OCI-LY7 (cell line): ENCODE results near the gene PXMP4. TPM values are rescaled to one million over a fixed set of nuclear protein-coding genes. Genes with fewer than 3 reads are reported as not detected.

Experiments
- BruUV-seq: library from RNA; stranded (reverse); fragments of 400-500 nt; replicated peaks from 2 replicates; lab custom pipeline; 2021; lab: Mats Ljungman, UMichigan
- CTCF ChIA-PET: fragments of 300-600 bp; sonication (Branson Sonifier 250); formaldehyde crosslinking; loops from one replicate; lab custom pipeline; 2022; ENCODE audit warnings: antibody characterized with exemption; ENCODE audit not compliant: unreplicated experiment; lab: Charles Lee
- POLR2A ChIA-PET: fragments of 300-600 bp; sonication (Branson Sonifier 250); formaldehyde crosslinking; loops from one replicate; lab custom pipeline; 2022; ENCODE audit warnings: antibody characterized with exemption; lab: Charles Lee
- DNase-seq: peaks from one replicate; pipeline ENCODE4 v3.0.0-alpha.2; 2015; ENCODE audit warnings: low spot score
- H2AFZ ChIP-seq: fragments of 200-600 bp; sonication (generic), shearing (Covaris generic); 2 replicates; pipeline ENCODE4 v1.6.1; 2014; ENCODE audit warnings: mild to moderate bottlenecking, antibody characterized with exemption, low read length, moderate library complexity
- H3K27ac ChIP-seq: fragments of 200-600 bp; sonication (generic); 2 replicates; pipeline ENCODE4 v1.5.1; 2014; ENCODE audit warnings: mixed run types, low read depth, mild to moderate bottlenecking, moderate library complexity, low read length, inconsistent platforms; ENCODE audit not compliant: poor library complexity, severe bottlenecking
- H3K36me3 ChIP-seq: fragments of 200-600 bp; sonication (generic); 2 replicates; pipeline ENCODE4 v1.6.1; 2014; ENCODE audit warnings: mild to moderate bottlenecking, antibody characterized with exemption, low read length, moderate library complexity, mixed read lengths; ENCODE audit not compliant: insufficient read depth
- H3K4me1 ChIP-seq: fragments of 200-600 bp; sonication (generic); 2 replicates; pipeline ENCODE4 v1.5.1; 2014; ENCODE audit warnings: mild to moderate bottlenecking, low read length; ENCODE audit not compliant: insufficient read depth, poor library complexity, severe bottlenecking
- H3K4me2 ChIP-seq: fragments of 200-600 bp; sonication (generic); 2 replicates; pipeline ENCODE4 v1.6.1; 2014; ENCODE audit warnings: mild to moderate bottlenecking, low read length
- H3K4me3 ChIP-seq: fragments of 200-600 bp; sonication (generic); 2 replicates; pipeline ENCODE4 v1.5.1; 2014; ENCODE audit warnings: mild to moderate bottlenecking, low read depth, low read length; ENCODE audit not compliant: poor library complexity, severe bottlenecking
- H3K79me2 ChIP-seq: fragments of 200-600 bp; sonication (generic); 2 replicates; pipeline ENCODE4 v1.6.1; 2016; ENCODE audit warnings: low read depth, mild to moderate bottlenecking, low read length, moderate library complexity, mixed read lengths; ENCODE audit not compliant: insufficient read depth
- H3K9me2 ChIP-seq: fragments of 200-600 bp; sonication (generic); 2 replicates; pipeline ENCODE4 v1.6.1; 2016; ENCODE audit warnings: mild to moderate bottlenecking, low read length, mixed read lengths; ENCODE audit not compliant: insufficient read depth
- H3K9me3 ChIP-seq: fragments of 200-600 bp; sonication (generic); 2 replicates; pipeline ENCODE4 v1.6.1; 2014; ENCODE audit warnings: mild to moderate bottlenecking, mixed run types, low read length, mixed read lengths
- H4K20me1 ChIP-seq: fragments of 200-600 bp; sonication (generic); 2 replicates; pipeline ENCODE4 v1.6.1; 2014; ENCODE audit warnings: mild to moderate bottlenecking, antibody characterized with exemption, low read length, moderate library complexity, mixed read lengths; ENCODE audit not compliant: insufficient read depth
- EZH2phosphoT487 ChIP-seq: fragments of 200-600 bp; sonication (generic); IDR thresholded peaks from 2 replicates; pipeline ENCODE4 v1.6.1; 2018; ENCODE audit warnings: low read depth, borderline replicate concordance, mild to moderate bottlenecking, mixed run types, antibody characterized with exemption, low read length, moderate library complexity, mixed read lengths
- intact Hi-C: fragments of 100-400 bp; cut with micrococcal nuclease; formaldehyde crosslinking; loops from one replicate; pipeline ENCODE4 v1.10.0; 2022; ENCODE audit not compliant: unreplicated experiment
- total RNA-seq, 2 experiments: library from RNA; depleted of rRNA in 1 of 2; stranded (reverse); fragments of >200 nt in 1 of 2; shearing (Covaris generic) in 1 of 2; gene quantifications; 2 replicates each; pipeline ENCODE4 v1.2.3, GENCODE V29; 2014 to 2022
- TF ChIP-seq, protein P1 (sequence below): fragments of 200-600 bp; sonication (generic); conservative IDR thresholded peaks from 2 replicates; pipeline ENCODE4 v1.5.1; 2014; ENCODE audit warnings: mild to moderate bottlenecking, antibody characterized with exemption, low read length, moderate library complexity, mixed read lengths

Gene PXMP4
- total RNA-seq, 2 experiments from 2014 or later = 3.1 to 8.2 TPM

DNA sequence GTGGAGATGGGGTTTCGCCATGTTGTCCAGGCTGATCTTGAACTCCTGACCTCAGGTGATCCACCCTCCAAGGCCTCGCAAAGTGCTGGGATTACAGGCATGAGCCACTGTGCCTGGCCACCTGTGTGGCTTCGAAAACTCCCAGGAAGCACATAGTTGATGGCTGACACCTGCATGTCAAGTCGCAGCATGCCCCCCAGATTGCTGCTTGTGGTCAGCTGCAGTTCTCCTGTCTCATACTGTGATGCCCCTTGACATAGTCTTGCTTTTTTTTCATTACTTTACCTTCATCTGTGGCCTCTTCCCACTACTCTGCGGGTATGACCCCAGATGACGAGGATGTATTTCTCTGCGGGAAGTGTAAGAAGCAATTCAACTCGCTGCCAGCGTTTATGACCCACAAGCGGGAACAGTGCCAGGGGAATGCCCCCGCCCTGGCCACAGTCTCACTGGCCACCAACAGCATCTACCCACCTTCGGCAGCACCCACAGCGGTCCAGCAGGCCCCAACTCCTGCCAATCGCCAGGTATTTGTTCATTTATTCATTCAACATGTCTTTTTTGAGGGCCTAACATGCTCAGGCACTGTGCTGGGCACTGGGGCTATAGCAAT, 24.8 kb upstream of the PXMP4 start:
- BruUV-seq = no TSS peak
- no peak overlapping the region for H2AFZ ChIP-seq
- DNase-seq = no peak
- peaks cover 5% of the 10 kb centered on the region for H3K36me3 ChIP-seq
- no peaks in the 10 kb centered on the region for H3K9me2 ChIP-seq
- H3K79me2 ChIP-seq = no peaks in the 10 kb centered on the region
- H4K20me1 ChIP-seq = no peaks in the 10 kb centered on the region
- H3K9me3 ChIP-seq = no peaks in the 10 kb centered on the region
- ChIA-PET POLR2A (interaction anchor here (1.0 kb wide), 1 partner anchor 12 kb away, joined by 4 read pairs; no protein-coding TSS in a partner anchor), CTCF (no interaction called here)
- TF ChIP-seq EZH2phosphoT487 = no peak
- TF ChIP-seq, protein P1, sequence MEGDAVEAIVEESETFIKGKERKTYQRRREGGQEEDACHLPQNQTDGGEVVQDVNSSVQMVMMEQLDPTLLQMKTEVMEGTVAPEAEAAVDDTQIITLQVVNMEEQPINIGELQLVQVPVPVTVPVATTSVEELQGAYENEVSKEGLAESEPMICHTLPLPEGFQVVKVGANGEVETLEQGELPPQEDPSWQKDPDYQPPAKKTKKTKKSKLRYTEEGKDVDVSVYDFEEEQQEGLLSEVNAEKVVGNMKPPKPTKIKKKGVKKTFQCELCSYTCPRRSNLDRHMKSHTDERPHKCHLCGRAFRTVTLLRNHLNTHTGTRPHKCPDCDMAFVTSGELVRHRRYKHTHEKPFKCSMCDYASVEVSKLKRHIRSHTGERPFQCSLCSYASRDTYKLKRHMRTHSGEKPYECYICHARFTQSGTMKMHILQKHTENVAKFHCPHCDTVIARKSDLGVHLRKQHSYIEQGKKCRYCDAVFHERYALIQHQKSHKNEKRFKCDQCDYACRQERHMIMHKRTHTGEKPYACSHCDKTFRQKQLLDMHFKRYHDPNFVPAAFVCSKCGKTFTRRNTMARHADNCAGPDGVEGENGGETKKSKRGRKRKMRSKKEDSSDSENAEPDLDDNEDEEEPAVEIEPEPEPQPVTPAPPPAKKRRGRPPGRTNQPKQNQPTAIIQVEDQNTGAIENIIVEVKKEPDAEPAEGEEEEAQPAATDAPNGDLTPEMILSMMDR = no peak
- no peak overlapping the region for H3K27ac ChIP-seq
- H3K4me2 ChIP-seq = no peak overlapping the region
- intact Hi-C loops = no loop called here
- H3K4me1 ChIP-seq = no peaks in the 10 kb centered on the region
- no peak overlapping the region for H3K4me3 ChIP-seq

DNA sequence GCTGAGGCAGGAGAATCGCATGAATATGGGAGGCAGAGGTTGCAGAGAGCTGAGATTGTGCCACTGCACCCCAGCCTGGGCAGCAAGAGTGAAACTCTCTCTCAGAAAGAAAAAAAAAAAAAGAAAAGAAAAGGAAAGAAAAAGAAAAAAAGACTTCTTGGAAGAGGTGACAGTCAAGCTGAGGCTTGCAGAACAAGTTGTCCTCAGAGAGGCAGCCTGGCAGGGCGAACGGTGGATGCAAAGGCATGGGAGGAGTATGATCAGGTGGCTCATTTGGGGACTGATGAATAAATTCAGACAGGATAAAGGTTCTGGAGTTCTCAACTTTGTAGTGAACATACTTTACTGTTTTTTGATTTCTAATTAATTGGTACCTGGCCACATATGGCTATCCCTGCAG, 24.1 kb upstream of the PXMP4 start:
- ChIA-PET CTCF (interaction anchor here (0.6 kb wide), 1 partner anchor 966 kb away, joined by 4 read pairs; no protein-coding TSS in a partner anchor), POLR2A (no interaction called here)
- no peaks in the 10 kb centered on the region for H4K20me1 ChIP-seq
- H3K4me1 ChIP-seq = no peaks in the 10 kb centered on the region
- H3K36me3 ChIP-seq = peaks cover 5% of the 10 kb centered on the region
- intact Hi-C loops = no loop called here
- H3K4me3 ChIP-seq = no peak overlapping the region
- no TSS peak for BruUV-seq
- H3K9me2 ChIP-seq = no peaks in the 10 kb centered on the region
- no peak overlapping the region for H3K27ac ChIP-seq
- H3K79me2 ChIP-seq = no peaks in the 10 kb centered on the region
- no peak for TF ChIP-seq EZH2phosphoT487
- TF ChIP-seq, protein P1 = no peak
- H2AFZ ChIP-seq = no peak overlapping the region
- DNase-seq = no peak
- no peaks in the 10 kb centered on the region for H3K9me3 ChIP-seq
- no peak overlapping the region for H3K4me2 ChIP-seq

DNA sequence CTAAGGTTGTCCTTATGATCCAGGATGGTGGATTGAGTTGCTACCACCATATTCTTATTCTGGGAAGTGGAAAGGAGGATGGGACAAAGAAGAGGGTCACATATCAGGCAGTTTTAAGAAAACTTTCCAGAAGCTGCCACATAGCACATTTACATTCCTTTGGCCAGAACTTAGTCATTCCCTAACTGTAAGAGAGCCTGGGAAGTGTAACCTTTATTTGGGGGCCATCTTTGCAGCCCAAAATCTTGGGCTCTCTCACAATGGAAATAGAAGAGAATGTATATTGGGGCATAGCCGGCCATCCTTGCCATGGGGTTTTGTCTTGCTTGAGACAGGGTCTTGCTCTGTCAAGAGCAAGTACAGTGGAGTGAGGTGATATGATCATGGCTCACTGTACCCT, 20.1 kb upstream of the PXMP4 start:
- H4K20me1 ChIP-seq = no peaks in the 10 kb centered on the region
- ChIA-PET POLR2A (no interaction called here), CTCF (no interaction called here)
- H3K79me2 ChIP-seq = no peaks in the 10 kb centered on the region
- BruUV-seq = no TSS peak
- peaks cover 8% of the 10 kb centered on the region for H3K36me3 ChIP-seq
- intact Hi-C loops = no loop called here
- H3K9me3 ChIP-seq = peaks cover 16% of the 10 kb centered on the region
- TF ChIP-seq, protein P1 = no peak
- TF ChIP-seq EZH2phosphoT487 = no peak
- H3K9me2 ChIP-seq = no peaks in the 10 kb centered on the region
- H3K4me3 ChIP-seq = no peak overlapping the region
- H2AFZ ChIP-seq = no peak overlapping the region
- no peak for DNase-seq
- no peak overlapping the region for H3K4me2 ChIP-seq
- no peak overlapping the region for H3K27ac ChIP-seq
- no peaks in the 10 kb centered on the region for H3K4me1 ChIP-seq
